ENCODE results near the gene TGIF1. TPM values are rescaled to one million over a fixed set of nuclear protein-coding genes. Genes with fewer than 3 reads are reported as not detected.

TGIF1 gene
- total and polyA plus RNA-seq, 8 donors = 42.6 to 95.1 (median 82.4) TPM

- Histone ChIP-seq H3K4me1 (peaks cover 16 to 32% of the 10 kb centered on the region in 2 donors), H3K27ac (peak overlapping the region; percentile 95 to 99), H3K36me3 (no peaks in the 10 kb centered on the region), H3K27me3 (no peaks in the 10 kb centered on the region), H3K4me3 (peak overlapping the region; percentile 72 to 87), H3K9me3 (no peaks in the 10 kb centered on the region)
- TF ChIP-seq CTCF (IDR thresholded peaks at IDR 0.05) = no peak
- ATAC-seq (peak; percentile 75), DNase-seq (peak; percentile 96 to 99 (median 98))
- intact Hi-C loops (cut with DNase I) = loop anchor here in 1 of 2 donors (5.0 kb wide), 1 partner anchor 159 kb away; no protein-coding TSS in a partner anchor
Observed at GRCh38 chr18:3447895-3448837, 1.8 kb upstream of the TGIF1 start.

GRCh38 chr18:3448838-3449511 is 997 bp upstream of the TGIF1 start:
- DNase-seq (peak; percentile 84 to 95 (median 90)), ATAC-seq (peak; percentile 29)
- Histone ChIP-seq H3K4me3 (peak overlapping the region; percentile 72 to 87), H3K27me3 (no peaks in the 10 kb centered on the region), H3K9me3 (no peaks in the 10 kb centered on the region), H3K27ac (peak overlapping the region; percentile 95 to 99), H3K36me3 (no peaks in the 10 kb centered on the region), H3K4me1 (peaks cover 20 to 37% of the 10 kb centered on the region in 2 donors)
- no peak for TF ChIP-seq CTCF (IDR thresholded peaks at IDR 0.05)
- intact Hi-C loops (cut with DNase I) = loop anchor here in 1 of 2 donors (5.0 kb wide), 1 partner anchor 158 kb away; no protein-coding TSS in a partner anchor

GRCh38 chr18:3449512-3450011 is 410 bp upstream of the TGIF1 start:
- Histone ChIP-seq H3K9me3 (no peaks in the 10 kb centered on the region), H3K27ac (peak overlapping the region; percentile 95 to 99), H3K4me3 (peak overlapping the region; percentile 72 to 87), H3K27me3 (no peaks in the 10 kb centered on the region), H3K4me1 (peaks cover 22 to 42% of the 10 kb centered on the region in 2 donors), H3K36me3 (no peaks in the 10 kb centered on the region)
- ATAC-seq (no peak), DNase-seq (peak in 2 of 4 donors; percentile 66 to 93)
- no peak for TF ChIP-seq CTCF (IDR thresholded peaks at IDR 0.05)
- intact Hi-C loops (cut with DNase I) = loop anchor here in 1 of 2 donors (5.0 to 10.0 kb wide), 3 partner anchors 143 to 165 kb away; no protein-coding TSS in a partner anchor

GRCh38 chr18:3450799-3451182 is 819 bp downstream of the TGIF1 start:
- Histone ChIP-seq H3K36me3 (no peaks in the 10 kb centered on the region), H3K27me3 (no peaks in the 10 kb centered on the region), H3K27ac (peak overlapping the region; percentile 95 to 99), H3K4me1 (peaks cover 31 to 53% of the 10 kb centered on the region in 2 donors), H3K9me3 (no peaks in the 10 kb centered on the region), H3K4me3 (peak overlapping the region; percentile 72 to 87)
- ATAC-seq (no peak), DNase-seq (no peak)
- no peak for TF ChIP-seq CTCF (IDR thresholded peaks at IDR 0.05)
- intact Hi-C loops (cut with DNase I) = loop anchor here in 1 of 2 donors (5.0 to 10.0 kb wide), 2 partner anchors 142 to 166 kb away; no protein-coding TSS in a partner anchor
